Right cardiac atrium (tissue), 5 donors: ENCODE data around the gene IDI1. TPM values are rescaled to one million over a fixed set of nuclear protein-coding genes. Genes with fewer than 3 reads are reported as not detected.

Experiments
- ATAC-seq, 2 donors: fragments of 200-7000 bp; cut with Tn5 transposase; one replicate each; pipeline versions ENCODE4 v1.8.0 to v1.9.1; 2020; ENCODE audit warnings: moderate library complexity in 2 of 2, mild to moderate bottlenecking in 1 of 2
- DNase-seq, 3 donors: peaks; one replicate each; pipeline ENCODE4 v3.0.0-alpha.2; 2020
- H3K27ac ChIP-seq: one replicate; pipeline ENCODE4 v1.5.1; 2013; ENCODE audit warnings: mild to moderate bottlenecking, low read length, control low read depth, moderate library complexity
- H3K27me3 ChIP-seq: one replicate; pipeline ENCODE4 v1.6.1; 2013; ENCODE audit not compliant: control insufficient read depth, insufficient read depth
- H3K4me1 ChIP-seq: one replicate; pipeline ENCODE4 v1.6.1; 2013; ENCODE audit warnings: low read length; ENCODE audit not compliant: control insufficient read depth, insufficient read depth
- H3K4me3 ChIP-seq: one replicate; pipeline ENCODE4 v1.5.1; 2013; ENCODE audit warnings: low read length, control low read depth
- H3K9me3 ChIP-seq: one replicate; pipeline ENCODE4 v1.6.1; 2013; ENCODE audit warnings: low read length; ENCODE audit not compliant: control insufficient read depth
- WGBS: extraction: QIAGEN DNeasy Blood & Tissue Kit; methylation state at CpG from one replicate; pipeline ENCODE4 v1.1.7; 2013; 5-methylcytosine and 5-hydroxymethylcytosine counted together
- intact Hi-C, 4 donors: fragments of 100-400 bp; cut with DNase I; formaldehyde crosslinking; loops; one replicate each; pipeline versions ENCODE4 v1.11.0 to v1.14.0; 2022 to 2023
- polyA plus RNA-seq: library from polyadenylated mRNA; stranded (reverse); fragments of 200-250 nt; gene quantifications from one replicate; pipeline ENCODE4 v1.2.3, GENCODE V29; 2013
- total RNA-seq, 4 donors: library from RNA; stranded (reverse); fragmentation: NEBNext Ultra II Directional; extraction: Animal tissue kit (Norgen Biotek cat#: 25700); gene quantifications; one replicate each; pipeline ENCODE4 v1.2.1, GENCODE V29; 2021
- donor health status: healthy with polysubstance abuse.
- donor health status: DM: no; HTN: yes; CAD: no.
- donor health status: DM: no; HTN: no; CAD: no.
- donor health status: DM: no; HTN: yes; CAD: no; lungs with severe emphysema.
- donor health status: DM: yes; HTN: yes; CAD: no.

IDI1 gene
- total and polyA plus RNA-seq, 5 donors: 14.6 to 30.3 (median 21.1) TPM

GRCh38 chr10:992871-993270 is 56.0 kb downstream of the IDI1 start:
- ATAC-seq: no peak
- Histone ChIP-seq H3K27ac (no peak overlapping the region), H3K27me3 (no peaks in the 10 kb centered on the region), H3K4me1 (peaks cover 6% of the 10 kb centered on the region), H3K4me3 (no peak overlapping the region), H3K9me3 (no peaks in the 10 kb centered on the region)
- intact Hi-C loops: no loop called here
- no peak for DNase-seq

- intact Hi-C loops: no loop called here
- ATAC-seq (no peak), DNase-seq (no peak)
- 94% methylated on average over 6 of the region's 6 CpGs for WGBS
- no peaks in the 10 kb centered on the region for H3K9me3 ChIP-seq
- H3K4me1 ChIP-seq: peaks cover 6% of the 10 kb centered on the region
- H3K4me3 ChIP-seq: no peak overlapping the region
- H3K27me3 ChIP-seq: no peaks in the 10 kb centered on the region
- H3K27ac ChIP-seq: no peak overlapping the region
Measured at GRCh38 chr10:992467-992866, 56.5 kb downstream of the IDI1 start.

GRCh38 chr10:990808-991207 is 58.1 kb downstream of the IDI1 start:
- ATAC-seq: no peak
- Histone ChIP-seq H3K9me3 (no peaks in the 10 kb centered on the region), H3K27ac (no peak overlapping the region), H3K4me3 (no peak overlapping the region), H3K4me1 (peaks cover 8% of the 10 kb centered on the region), H3K27me3 (no peaks in the 10 kb centered on the region)
- WGBS: 92% methylated on average over 6 of the region's 6 CpGs
- intact Hi-C loops: no loop called here
- no peak for DNase-seq

Other genes with a start within 250 kb of the IDI1 start
- gene LARP4B, start 117.4 kb downstream of the IDI1 start, total RNA-seq: 10 to 100 TPM; 46.9 to 59.3 (median 50.5) TPM
- gene LARP4B, start 117.4 kb downstream of the IDI1 start, polyA plus RNA-seq: 12.1 TPM
- gene GTPBP4, start 60.7 kb downstream of the IDI1 start, total RNA-seq: 10 to 100 TPM; 22.9 to 29.8 (median 27.5) TPM
- gene GTPBP4, start 60.7 kb downstream of the IDI1 start, polyA plus RNA-seq: 16.8 TPM
- gene IDI2, start 23.3 kb downstream of the IDI1 start, total RNA-seq: under 1 TPM in 2 of 4 donors, not detected in 2; 0.23 to 0.29 TPM
- gene IDI2, start 23.3 kb downstream of the IDI1 start, polyA plus RNA-seq: 0.23 TPM
- 10 to 100 TPM; 29.0 to 35.6 (median 32.5) TPM for gene WDR37, start 7.3 kb upstream of the IDI1 start, total RNA-seq
- 9.7 TPM for gene WDR37, start 7.3 kb upstream of the IDI1 start, polyA plus RNA-seq